Measurements from ENCODE around the gene KLHL29.

DNA sequence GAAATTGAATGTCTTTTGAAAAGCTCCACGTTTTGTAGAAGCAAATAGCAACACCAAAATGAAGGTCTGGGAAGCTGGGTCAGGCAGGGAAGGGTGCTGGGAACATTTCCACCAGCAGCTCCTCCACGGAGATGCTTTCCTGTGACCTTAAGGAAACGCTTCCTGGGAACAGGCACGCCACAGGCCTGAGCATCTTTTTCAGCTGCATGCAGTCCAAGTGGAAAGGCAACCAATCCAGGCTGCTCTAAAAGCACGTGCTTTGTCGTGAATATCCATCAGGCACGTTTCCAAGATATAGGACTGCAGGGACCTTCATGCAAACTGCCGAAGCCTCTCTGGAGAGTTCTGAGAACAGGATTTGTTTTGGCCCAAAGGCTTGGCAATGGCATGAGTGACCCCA lies 109.3 kb downstream of the KLHL29 start:
- no peak for TF ChIP-seq TAF1 (IDR thresholded peaks at IDR 0.05; ENCODE audit: low read depth, low read length)
- TF ChIP-seq POLR2A (IDR thresholded peaks at IDR 0.05; ENCODE audit: low read depth, low read length), result no peak
- TF ChIP-seq POLR2AphosphoS5 (IDR thresholded peaks at IDR 0.05; ENCODE audit: low read depth, low read length), result no peak
- TF ChIP-seq POU2F2 (IDR thresholded peaks at IDR 0.05; ENCODE audit: low read depth, low read length), result no peak
